ENCODE measurements around the gene CCDC167. TPM values are rescaled to one million over a fixed set of nuclear protein-coding genes. Genes with fewer than 3 reads are reported as not detected.

Gene CCDC167
- total and polyA plus RNA-seq, 10 of the 15 experiments (the other 5 are each of a cell fraction or from before 2014, with no cell fraction given): 74.9 to 380 (median 137) TPM

DNA sequence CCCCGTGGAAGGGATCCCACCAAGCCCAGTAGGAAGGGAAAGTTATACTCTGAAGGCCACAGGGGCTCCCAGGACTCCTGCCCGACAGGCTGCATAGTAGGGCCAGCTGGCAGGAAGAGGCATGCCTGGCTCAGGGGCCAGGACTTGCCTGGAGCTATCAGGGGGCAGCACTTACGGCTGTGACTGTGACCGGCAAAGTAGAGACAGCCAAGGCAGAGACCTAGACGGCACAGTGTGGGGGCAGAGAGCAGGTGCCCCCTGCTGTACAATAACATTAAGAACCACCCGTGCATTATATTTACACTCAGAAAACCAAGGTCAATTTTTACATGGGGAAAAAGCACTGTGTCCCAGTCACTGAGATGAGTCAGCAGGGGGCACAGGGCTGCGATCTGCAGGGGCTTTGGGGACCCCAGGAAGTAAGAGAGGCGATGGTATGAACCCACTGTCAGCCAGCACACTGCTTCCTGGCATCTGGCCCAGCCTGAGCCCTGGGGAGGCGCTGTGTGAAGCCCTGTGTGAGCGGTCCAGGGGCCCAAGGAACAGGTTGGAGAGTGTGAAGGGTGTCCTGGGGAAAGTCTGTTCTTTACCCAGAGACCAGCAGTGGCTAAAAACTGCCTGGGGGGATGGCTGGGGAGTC is 9.9 kb downstream of the CCDC167 start:
- RAD21 ChIA-PET (ENCODE audit: unreplicated experiment): interaction anchor here (3.0 to 4.1 kb wide), 4 partner anchors 47 to 75 kb away, joined by 29 to 32 read pairs (median 31); no protein-coding TSS in a partner anchor
- 34% methylated on average over 10 of the region's 10 CpGs for WGBS (ENCODE audit: insufficient coverage, insufficient replicate concordance, low lambda C conversion rate, missing lambda C conversion rate)
- FAIRE-seq (no peak), ATAC-seq (peak; percentile 54), DNase-seq (ENCODE audit: low read depth, low spot score) (no peak)
- H3K27ac ChIP-seq (ENCODE audit: control insufficient read depth, insufficient read depth): peak overlapping the region; percentile 69
- peaks cover 35% of the 10 kb centered on the region for H3K79me2 ChIP-seq (ENCODE audit: control insufficient read depth, insufficient read depth, low read length)
- peaks cover 0 to 14% of the 10 kb centered on the region in 2 experiments for H3K36me3 ChIP-seq (ENCODE audit: control insufficient read depth in 2 of 2, insufficient read depth in 2 of 2, low read length in 1 of 2)
- peak overlapping the region; percentile 41 for H3K4me2 ChIP-seq (ENCODE audit: control insufficient read depth, insufficient read depth)
- no TSS peak for BruUV-seq (replicated peaks)
- in situ Hi-C loops (cut with MboI): loop anchor here (10.0 kb wide), 1 partner anchor 65 kb away; no protein-coding TSS in a partner anchor
- SMC1A ChIA-PET (ENCODE audit: uncharacterized antibody, unreplicated experiment): interaction anchor here (1.2 to 7.0 kb wide), 4 partner anchors 27 to 106 kb away, joined by 3 to 92 read pairs (median 23); no protein-coding TSS in a partner anchor
- no peak overlapping the region for H2AFZ ChIP-seq (ENCODE audit: control insufficient read depth, low read depth, low read length)
- peak overlapping the region; percentile 12; the same call in 1 of the 2 replicates for H3K9ac ChIP-seq (ENCODE audit: control insufficient read depth, insufficient read depth, low read length)
- no peak overlapping the region for H3K4me3 ChIP-seq
- TF ChIP-seq BHLHE40 (IDR thresholded peaks at IDR 0.05; ENCODE audit: borderline replicate concordance in 1 of 2, low read depth in 2 of 2, low read length in 1 of 2) (0 out of 4 replicates have a peak, but pooled peaks of 1 of the 2 experiments have one; percentile 28), POLR2A (IDR thresholded peaks at IDR 0.05; ENCODE audit: low read depth, low read length) (0 out of 2 replicates have a peak, but pooled peaks have one; percentile 9), SMC3 (IDR thresholded peaks at IDR 0.05; ENCODE audit: borderline replicate concordance, low read length) (peak; percentile 31; the same call in 1 of the 2 replicates), MTA3 (IDR thresholded peaks at IDR 0.05; ENCODE audit: borderline replicate concordance, low read length) (no peak), CHD4 (IDR thresholded peaks at IDR 0.05) (no peak), MEF2B (IDR thresholded peaks at IDR 0.05; ENCODE audit: partially characterized antibody, poor library complexity, severe bottlenecking) (peak; percentile 40), CTCF (IDR thresholded peaks at IDR 0.05 in 2 of 3, conservative IDR thresholded peaks at IDR 0.05 in 1 of 3; ENCODE audit: control insufficient read depth in 2 of 3, extremely low read depth in 1 of 3, insufficient read depth in 1 of 3, low read depth in 3 of 3, low read length in 3 of 3) (peak; percentile 11 to 35 (median 14); a peak in 4 of 6 replicates), TCF12 (IDR thresholded peaks at IDR 0.05; ENCODE audit: low read depth, low read length) (no peak)
- POLR2A ChIA-PET: interaction anchor here (1.3 to 6.3 kb wide), 4 partner anchors 10 to 75 kb away, joined by 3 to 53 read pairs (median 24); partner anchors contain the start of gene CCDC167
- intact Hi-C loops (cut with micrococcal nuclease; ENCODE audit: unreplicated experiment): loop anchor here (5.0 kb wide), 1 partner anchor 108 kb away; no protein-coding TSS in a partner anchor
- peaks cover 58% of the 10 kb centered on the region for H3K4me1 ChIP-seq (ENCODE audit: control insufficient read depth, insufficient read depth, low read length)
- H3K27me3 ChIP-seq (replicated peaks in 1 of 2; ENCODE audit: control insufficient read depth in 2 of 2, insufficient read depth in 2 of 2, low read length in 1 of 2): no peaks in the 10 kb centered on the region
- CTCF ChIA-PET: interaction anchor here (0.6 to 7.8 kb wide), 6 partner anchors 27 to 216 kb away, joined by 3 to 97 read pairs (median 11); no protein-coding TSS in a partner anchor
- H4K20me1 ChIP-seq (ENCODE audit: control insufficient read depth, insufficient read depth): no peaks in the 10 kb centered on the region
- no peaks in the 10 kb centered on the region; the same call in 2 of the 3 replicates for H3K9me3 ChIP-seq (replicated peaks; ENCODE audit: control insufficient read depth, insufficient read depth, low read length)
